HepG2 (cell line): ENCODE data around the gene ZNF48. TPM values are rescaled to one million over a fixed set of nuclear protein-coding genes. Genes with fewer than 3 reads are reported as not detected.

ENCODE experiments used
- ATM ChIP-seq: fragments of 450-650 bp; IDR thresholded peaks from 2 replicates; pipeline ENCODE4 v1.7.1; 2017; ENCODE audit warnings: mild to moderate bottlenecking, borderline replicate concordance
- ATRX ChIP-seq: sonication (generic); formaldehyde crosslinking; IDR thresholded peaks from 2 replicates; pipeline ENCODE4 v1.4.0; 2020; ENCODE audit warnings: missing genetic modification reagents, borderline replicate concordance
- DNMT3B ChIP-seq: conservative IDR thresholded peaks from 2 replicates; pipeline ENCODE4 v1.6.1; 2016; ENCODE audit warnings: missing biosample characterization, control low read depth
- ERF ChIP-seq: IDR thresholded peaks from 2 replicates; pipeline ENCODE4 v1.6.1; 2018; ENCODE audit warnings: missing biosample characterization, missing genetic modification reagents
- HHEX ChIP-seq: IDR thresholded peaks from 2 replicates; pipeline ENCODE4 v1.6.1; 2016; ENCODE audit warnings: control low read depth
- HOXA9 ChIP-seq: sonication (generic); formaldehyde crosslinking; IDR thresholded peaks from 2 replicates; pipeline ENCODE4 v1.8.1; 2022; ENCODE audit warnings: missing genetic modification reagents, mild to moderate bottlenecking, moderate library complexity, borderline replicate concordance
- ISL2 ChIP-seq: sonication (generic); formaldehyde crosslinking; IDR thresholded peaks from 2 replicates; pipeline ENCODE4 v1.5.0; 2020; ENCODE audit warnings: missing genetic modification reagents
- KDM1A ChIP-seq: IDR thresholded peaks from 2 replicates; pipeline ENCODE4 v1.6.1; 2016; ENCODE audit warnings: missing compliant biosample characterization
- KLF13 ChIP-seq: sonication (generic); formaldehyde crosslinking; IDR thresholded peaks from 2 replicates; pipeline ENCODE4 v1.4.0; 2020; ENCODE audit warnings: mild to moderate bottlenecking, missing genetic modification reagents
- PHF21A ChIP-seq: sonication (generic); formaldehyde crosslinking; IDR thresholded peaks from 2 replicates; pipeline ENCODE4 v1.5.0; 2020; ENCODE audit warnings: mild to moderate bottlenecking, missing genetic modification reagents
- RFX1 ChIP-seq: fragments of 450-650 bp; IDR thresholded peaks from 2 replicates; pipeline ENCODE4 v1.6.1; 2017
- SIN3B ChIP-seq: fragments of 150-350 bp; IDR thresholded peaks from 2 replicates; pipeline ENCODE4 v1.6.1; 2014; ENCODE audit warnings: low read length
- SNAPC2 ChIP-seq: sonication (generic); formaldehyde crosslinking; IDR thresholded peaks from 2 replicates; pipeline ENCODE4 v1.8.1; 2022; ENCODE audit warnings: mild to moderate bottlenecking, missing genetic modification reagents
- SOX5 ChIP-seq: IDR thresholded peaks from 2 replicates; pipeline ENCODE4 v1.6.1; 2016; ENCODE audit warnings: borderline replicate concordance
- SSRP1 ChIP-seq: IDR thresholded peaks from 2 replicates; pipeline ENCODE4 v1.6.1; 2016; ENCODE audit warnings: control low read depth
- TARDBP ChIP-seq: sonication (generic); formaldehyde crosslinking; IDR thresholded peaks from 2 replicates; pipeline ENCODE4 v1.8.0; 2022; ENCODE audit warnings: mild to moderate bottlenecking, missing genetic modification reagents
- TFDP2 ChIP-seq: sonication (generic); formaldehyde crosslinking; IDR thresholded peaks from 2 replicates; pipeline ENCODE4 v1.4.0; 2020; ENCODE audit warnings: missing genetic modification reagents
- TGIF2 ChIP-seq: IDR thresholded peaks from 2 replicates; pipeline ENCODE4 v1.6.1; 2016; ENCODE audit warnings: control low read depth, missing compliant biosample characterization
- YY1 ChIP-seq: IDR thresholded peaks from 2 replicates; pipeline ENCODE4 v1.6.1; 2011; ENCODE audit warnings: low read length, low read depth, moderate library complexity, mild to moderate bottlenecking; ENCODE audit not compliant: insufficient read depth, insufficient replicate concordance
- ZBTB21 ChIP-seq: sonication (generic); formaldehyde crosslinking; IDR thresholded peaks from 2 replicates; pipeline ENCODE4 v1.4.0; 2020; ENCODE audit warnings: missing genetic modification reagents
- ZC3H4 ChIP-seq: sonication (generic); formaldehyde crosslinking; IDR thresholded peaks from 2 replicates; pipeline ENCODE4 v1.4.0; 2020; ENCODE audit warnings: missing genetic modification reagents, borderline replicate concordance
- ZKSCAN5 ChIP-seq: sonication (generic); formaldehyde crosslinking; IDR thresholded peaks from 2 replicates; pipeline ENCODE4 v1.5.1; 2020; ENCODE audit warnings: mild to moderate bottlenecking, missing genetic modification reagents
- ZNF383 ChIP-seq: sonication (generic); formaldehyde crosslinking; IDR thresholded peaks from 2 replicates; pipeline ENCODE4 v1.4.0; 2020; ENCODE audit warnings: missing genetic modification reagents, mild to moderate bottlenecking, borderline replicate concordance
- ZNF501 ChIP-seq: sonication (generic); formaldehyde crosslinking; IDR thresholded peaks from 2 replicates; pipeline ENCODE4 v1.5.1; 2020; ENCODE audit warnings: mild to moderate bottlenecking, moderate library complexity, missing genetic modification reagents
- ZNF550 ChIP-seq: sonication (generic); formaldehyde crosslinking; IDR thresholded peaks from 2 replicates; pipeline ENCODE4 v1.4.0; 2020; ENCODE audit warnings: mild to moderate bottlenecking, missing genetic modification reagents, borderline replicate concordance
- ZNF552 ChIP-seq: sonication (generic); formaldehyde crosslinking; IDR thresholded peaks from 2 replicates; pipeline ENCODE4 v1.9.0; 2022; ENCODE audit warnings: missing genetic modification reagents, mild to moderate bottlenecking, borderline replicate concordance
- ZSCAN21 ChIP-seq: sonication (generic); formaldehyde crosslinking; IDR thresholded peaks from 2 replicates; pipeline ENCODE4 v1.8.0; 2022; ENCODE audit warnings: mild to moderate bottlenecking, missing genetic modification reagents, moderate library complexity, borderline replicate concordance
- polyA plus RNA-seq, 8 experiments: library from polyadenylated mRNA; depleted of rRNA in 3 of 8; stranded (reverse) in 7 of 8; unstranded in 1 of 8; fragments of >200 nt; fragmentation: Illumina TruSeq in 4 of 8; extraction: Trizol in 4 of 8; gene quantifications; 2 replicates each; pipeline versions ENCODE4 v1.2.1 to v1.2.3, GENCODE V29; 2011 to 2016; ENCODE audit warnings: low read depth in 4 of 8, missing spikeins in 1 of 8, mixed read lengths in 1 of 8; ENCODE audit not compliant: insufficient read depth in 1 of 8
- total RNA-seq, 5 experiments: library from RNA; depleted of rRNA; stranded (reverse); fragments of >200 nt; fragmentation: Illumina TruSeq; extraction: Trizol; gene quantifications; 2 replicates each; pipeline ENCODE4 v1.2.3, GENCODE V29; 2016; ENCODE audit warnings: low read depth in 1 of 5
- TF ChIP-seq, protein P1 (sequence below): sonication (generic); formaldehyde crosslinking; IDR thresholded peaks from 2 replicates; pipeline ENCODE4 v1.5.1; 2020; ENCODE audit warnings: mild to moderate bottlenecking, missing genetic modification reagents, moderate library complexity

The ZNF48 gene
- total and polyA plus RNA-seq, 2 of the 13 experiments (the other 11 are each of a cell fraction or from before 2014, with no cell fraction given): 9.9 to 12.3 TPM

- TF ChIP-seq ZNF383 (CRISPR knock-in tag) (0 out of 2 replicates have a peak, but pooled peaks have one; percentile 14), ATM (no peak), RFX1 (no peak), ZNF552 (no peak), PHF21A (CRISPR knock-in tag) (no peak), TGIF2 (0 out of 2 replicates have a peak, but pooled peaks have one; percentile 14), ZSCAN21 (CRISPR knock-in tag) (0 out of 2 replicates have a peak, but pooled peaks have one; percentile 5), ZNF501 (CRISPR knock-in tag) (0 out of 2 replicates have a peak, but pooled peaks have one; percentile 39), ISL2 (CRISPR knock-in tag) (no peak), KDM1A (CRISPR knock-in tag) (no peak), ZKSCAN5 (CRISPR knock-in tag) (no peak), ZC3H4 (CRISPR knock-in tag) (0 out of 2 replicates have a peak, but pooled peaks have one; percentile 19), TARDBP (CRISPR knock-in tag) (0 out of 2 replicates have a peak, but pooled peaks have one; percentile 37), KLF13 (0 out of 2 replicates have a peak, but pooled peaks have one; percentile 23), ZNF550 (CRISPR knock-in tag) (0 out of 2 replicates have a peak, but pooled peaks have one; percentile 67), YY1 (peak; percentile 89), HHEX (CRISPR knock-in tag) (0 out of 2 replicates have a peak, but pooled peaks have one; percentile 20), HOXA9 (CRISPR knock-in tag) (0 out of 2 replicates have a peak, but pooled peaks have one; percentile 49), SOX5 (peak; percentile 5; the same call in 1 of the 2 replicates), ZBTB21 (no peak), SIN3B (no peak), ATRX (no peak), SSRP1 (CRISPR knock-in tag) (peak; percentile 71; the same call in 1 of the 2 replicates), ERF (CRISPR knock-in tag) (0 out of 2 replicates have a peak, but pooled peaks have one; percentile 32), SNAPC2 (CRISPR knock-in tag) (no peak), DNMT3B (0 out of 2 replicates have a peak, but pooled peaks have one; percentile 25), TFDP2 (CRISPR knock-in tag) (no peak)
- TF ChIP-seq, protein P1, sequence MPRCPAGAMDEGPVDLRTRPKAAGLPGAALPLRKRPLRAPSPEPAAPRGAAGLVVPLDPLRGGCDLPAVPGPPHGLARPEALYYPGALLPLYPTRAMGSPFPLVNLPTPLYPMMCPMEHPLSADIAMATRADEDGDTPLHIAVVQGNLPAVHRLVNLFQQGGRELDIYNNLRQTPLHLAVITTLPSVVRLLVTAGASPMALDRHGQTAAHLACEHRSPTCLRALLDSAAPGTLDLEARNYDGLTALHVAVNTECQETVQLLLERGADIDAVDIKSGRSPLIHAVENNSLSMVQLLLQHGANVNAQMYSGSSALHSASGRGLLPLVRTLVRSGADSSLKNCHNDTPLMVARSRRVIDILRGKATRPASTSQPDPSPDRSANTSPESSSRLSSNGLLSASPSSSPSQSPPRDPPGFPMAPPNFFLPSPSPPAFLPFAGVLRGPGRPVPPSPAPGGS: no peak
Observed at GRCh38 chr16:30444231-30445148, 49.3 kb downstream of the ZNF48 start (continued).
